Activated CD4-positive, alpha-beta T cell treated with anti-CD3 and anti-CD28 coated beads for 24 hours (primary cell): Measurements from ENCODE around the gene ID2.

ENCODE experiments used
- DNase-seq, 2 donors: peaks; one replicate each; pipeline ENCODE4 v3.0.0-alpha.2; 2020; ENCODE audit warnings: low read depth in 2 of 2

Gene ID2

DNA sequence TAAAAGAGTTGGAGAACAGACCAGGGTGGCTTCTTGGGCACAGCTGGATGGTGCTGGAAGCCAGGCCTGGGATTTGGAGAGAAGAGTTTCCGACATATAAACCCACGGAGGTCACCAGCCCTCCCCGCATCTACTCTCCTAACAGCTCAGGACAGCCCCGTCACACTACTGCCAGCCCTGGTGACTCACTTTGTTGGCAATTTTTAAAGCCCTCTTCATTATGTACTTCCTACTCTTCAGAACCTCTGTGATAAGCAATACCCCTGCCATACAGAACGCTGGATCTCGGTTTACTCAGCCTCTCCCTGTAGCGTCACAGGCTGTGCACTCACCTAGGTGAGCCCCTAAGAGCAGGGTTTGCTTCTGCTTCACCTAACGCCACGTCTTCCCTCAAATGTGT lies 48.1 kb downstream of the ID2 start:
- no peak for DNase-seq

DNA sequence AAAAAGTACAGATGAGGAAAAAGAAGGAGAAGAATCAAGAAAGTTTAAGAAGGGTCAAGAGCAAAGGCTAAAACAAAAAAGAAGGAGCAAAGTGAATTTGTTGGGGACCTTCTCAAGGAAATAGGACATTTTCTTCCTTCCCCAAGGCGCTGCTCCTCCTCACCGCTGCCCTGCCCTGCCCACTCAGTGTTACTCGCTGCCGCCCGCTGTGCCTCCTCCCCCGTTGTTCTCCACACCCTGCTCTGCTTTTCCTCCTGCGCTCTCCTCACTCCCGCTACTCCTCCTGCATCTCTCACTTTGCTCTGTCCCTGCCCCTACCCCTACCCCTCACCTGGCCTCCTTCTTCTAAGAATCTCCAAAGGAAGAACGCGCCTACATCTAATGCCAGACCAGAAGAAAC lies 50.7 kb downstream of the ID2 start:
- DNase-seq, result no peak
